ENCODE results near the gene SLC35E1.

SLC35E1 gene

GRCh38 chr19:16572332-16573211 is at the start of gene SLC35E1:
Gene SLC35E1, minus strand, starts transcription at chr19:16572415. Its CDS starts 51 bp downstream, at chr19:16572364.
- peak; percentile 83 for DNase-seq

DNA sequence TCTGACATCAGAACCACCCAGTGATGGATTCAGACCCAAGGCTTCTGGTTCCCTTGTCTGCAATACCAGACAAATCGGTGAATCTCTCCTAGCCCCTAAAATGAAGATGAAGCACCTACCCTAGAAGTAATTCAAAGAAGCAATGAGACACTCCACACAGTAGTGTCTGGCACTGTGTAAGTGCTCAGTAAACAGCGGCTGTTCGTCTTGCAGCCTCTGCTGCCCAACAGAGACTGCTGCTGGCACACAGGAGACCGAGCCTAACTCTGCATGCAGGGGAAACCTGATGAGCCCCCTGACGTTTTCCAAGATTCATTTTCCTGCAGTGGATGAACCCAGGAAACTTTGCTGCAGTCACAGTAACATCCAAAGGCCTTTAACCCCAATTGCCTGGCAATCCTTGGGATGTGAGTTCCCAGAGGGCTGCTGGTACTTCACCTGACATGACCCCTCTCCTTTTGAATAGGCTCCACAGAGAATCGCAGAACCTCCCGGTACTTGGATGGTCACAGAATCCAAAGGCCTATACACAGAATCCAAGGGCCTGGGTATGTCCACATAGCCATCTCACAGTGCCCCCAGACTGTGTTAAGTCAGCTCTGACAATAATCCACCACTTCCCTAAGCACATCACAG is 49.1 kb upstream of the SLC35E1 start:
- no peak for DNase-seq

- no peak for DNase-seq
These were observed 48.4 kb upstream of the SLC35E1 start for GRCh38 chr19:16620584-16620983.

DNA sequence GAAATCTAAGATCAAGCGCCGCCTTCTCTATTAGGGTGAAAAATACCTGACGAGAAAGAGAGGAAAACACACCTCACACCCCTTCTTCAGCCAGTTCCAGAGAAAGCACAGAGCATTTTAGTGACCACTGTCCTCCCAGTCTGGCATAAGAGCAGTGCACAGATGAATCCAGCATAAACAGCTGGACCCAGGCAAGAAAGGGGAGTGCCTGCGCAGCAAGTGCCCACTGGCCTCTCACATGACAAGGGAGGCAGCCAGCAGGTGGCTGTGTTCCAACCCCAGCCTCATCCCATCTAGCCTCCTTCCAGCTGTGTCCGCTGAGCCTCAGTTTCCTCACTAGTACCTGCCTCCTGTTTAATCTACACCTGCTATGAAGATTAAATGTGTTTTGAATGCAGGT is 47.8 kb upstream of the SLC35E1 start:
- no peak for DNase-seq

- DNase-seq = no peak
These were observed 47.2 kb upstream of the SLC35E1 start for GRCh38 chr19:16619457-16619856.

DNA sequence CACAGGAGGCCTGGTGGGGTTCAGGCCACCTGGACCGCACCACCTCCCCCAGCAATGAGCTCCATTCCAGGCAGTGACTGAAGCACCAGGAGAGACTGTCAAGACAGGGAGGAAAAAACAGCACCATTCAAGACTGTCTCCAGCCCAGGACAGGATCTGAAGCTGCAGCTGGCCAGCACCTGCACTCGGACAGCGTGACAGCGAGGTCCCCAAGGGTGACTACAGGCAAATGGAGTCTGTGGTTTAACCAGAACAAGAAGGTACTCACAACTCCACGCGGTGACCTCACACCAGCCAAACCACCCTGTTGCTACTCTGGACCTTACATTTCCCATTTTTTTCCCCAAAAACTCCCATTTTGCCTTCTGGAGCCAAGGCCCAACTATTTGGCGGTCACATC is 46.0 kb upstream of the SLC35E1 start:
- no peak for DNase-seq

- DNase-seq = no peak
These were observed 43.6 kb upstream of the SLC35E1 start for GRCh38 chr19:16615808-16616207.

DNA sequence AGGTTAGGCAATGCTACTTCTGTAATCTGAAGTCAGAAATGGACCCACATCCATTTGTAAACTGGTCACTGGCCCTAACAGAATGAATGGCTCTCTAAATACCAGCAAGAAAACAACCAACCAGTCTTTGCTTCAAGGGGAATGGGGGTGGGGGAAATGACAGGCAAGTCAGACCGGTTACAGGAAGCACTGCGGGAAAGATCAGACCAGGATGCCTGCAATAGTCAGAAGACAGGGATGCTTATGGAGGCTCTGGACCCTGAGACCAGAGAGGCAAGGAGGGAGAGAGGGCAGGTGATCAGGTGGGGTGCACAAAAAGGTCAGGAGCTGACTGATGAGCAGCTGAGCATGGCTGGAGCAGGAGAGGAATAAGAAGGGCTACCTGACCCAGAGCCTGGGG is 42.7 kb upstream of the SLC35E1 start:
- no peak for DNase-seq

- no peak for DNase-seq
These were observed 41.6 kb upstream of the SLC35E1 start for GRCh38 chr19:16613841-16614240.

DNA sequence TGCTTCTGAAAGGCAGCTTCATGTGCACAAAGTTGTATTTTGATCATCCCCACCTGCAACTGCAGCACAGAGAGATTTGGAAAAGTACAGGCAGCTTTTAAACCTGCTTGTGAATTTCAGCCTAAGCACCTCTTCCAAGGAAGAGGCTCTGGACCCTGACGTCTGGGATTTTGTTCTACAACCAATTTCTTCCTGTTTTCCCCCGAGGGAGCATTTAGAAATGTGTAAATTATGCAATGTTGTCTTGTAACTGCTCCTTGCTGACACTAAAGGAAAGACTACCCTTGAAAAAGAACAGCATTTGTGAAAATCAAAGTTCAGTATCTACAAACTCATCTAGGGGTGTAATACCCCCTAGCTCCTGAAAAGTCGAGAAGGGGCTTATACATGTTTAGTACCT is 40.4 kb upstream of the SLC35E1 start:
- DNase-seq = peak; percentile 32

DNA sequence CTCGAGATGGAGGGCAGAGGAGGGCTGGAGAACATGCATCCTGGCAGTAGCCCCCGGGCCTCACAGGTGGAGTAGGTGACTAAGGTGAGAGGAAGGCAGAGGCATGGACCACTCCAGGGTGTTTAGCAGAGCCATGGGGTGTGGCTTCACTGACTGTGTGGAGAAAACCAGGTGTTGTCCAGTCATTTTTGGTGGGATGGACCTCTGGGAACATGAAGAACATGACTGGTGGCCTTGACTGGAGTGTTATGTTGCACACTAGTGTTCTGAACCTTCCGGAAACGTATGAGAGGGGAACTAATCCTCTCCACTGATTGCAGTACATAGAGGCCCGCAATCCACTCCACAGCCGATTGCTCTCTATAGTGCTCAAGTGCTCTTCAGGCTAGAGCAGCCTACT is 38.9 kb upstream of the SLC35E1 start:
- no peak for DNase-seq

- no peak for DNase-seq
These were observed 37.4 kb upstream of the SLC35E1 start for GRCh38 chr19:16609511-16610200.

GRCh38 chr19:16608290-16608739 is 36.1 kb upstream of the SLC35E1 start:
- no peak for DNase-seq

DNA sequence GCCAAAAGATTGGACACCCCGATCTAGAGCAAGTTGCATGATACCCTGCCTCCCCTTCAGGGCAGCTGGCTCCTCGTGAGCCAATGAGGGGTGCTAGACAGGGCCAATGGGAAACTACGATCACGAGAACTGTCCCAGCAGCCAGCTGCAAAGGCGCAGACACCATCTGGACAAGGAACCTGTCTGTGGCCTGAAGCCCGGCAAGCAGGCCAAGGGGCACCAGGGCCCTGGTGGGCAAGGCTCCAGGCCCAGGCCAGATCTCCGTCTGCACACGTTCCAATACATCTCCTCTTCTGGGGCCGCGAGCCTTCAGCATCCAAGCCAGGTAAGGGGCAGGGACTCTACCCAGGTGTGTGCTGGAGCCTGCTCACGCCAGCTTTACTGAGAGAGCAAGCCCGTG is 35.6 kb upstream of the SLC35E1 start:
- DNase-seq = no peak

DNA sequence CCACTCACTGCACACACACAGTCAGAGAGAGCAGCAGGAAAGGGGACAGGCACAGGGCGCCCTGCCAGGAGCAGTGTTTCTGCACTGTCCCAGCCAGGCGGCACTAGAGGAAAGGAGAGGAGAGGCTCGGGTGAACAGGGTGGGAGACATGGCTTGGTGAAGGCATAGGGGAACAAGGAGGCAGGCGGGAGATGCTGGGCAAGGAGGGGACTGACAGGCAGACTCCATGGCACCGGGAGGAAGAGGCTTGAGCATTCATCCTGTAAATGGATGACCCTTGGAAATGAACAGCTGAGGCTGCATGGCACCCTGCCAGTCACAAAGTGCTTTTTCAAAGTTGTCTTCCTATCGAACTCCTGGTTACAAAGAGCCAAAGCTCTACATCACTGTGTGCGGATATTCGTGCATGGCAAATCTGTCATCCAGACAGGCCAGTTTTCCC is 33.4 kb upstream of the SLC35E1 start:
- DNase-seq = no peak

DNA sequence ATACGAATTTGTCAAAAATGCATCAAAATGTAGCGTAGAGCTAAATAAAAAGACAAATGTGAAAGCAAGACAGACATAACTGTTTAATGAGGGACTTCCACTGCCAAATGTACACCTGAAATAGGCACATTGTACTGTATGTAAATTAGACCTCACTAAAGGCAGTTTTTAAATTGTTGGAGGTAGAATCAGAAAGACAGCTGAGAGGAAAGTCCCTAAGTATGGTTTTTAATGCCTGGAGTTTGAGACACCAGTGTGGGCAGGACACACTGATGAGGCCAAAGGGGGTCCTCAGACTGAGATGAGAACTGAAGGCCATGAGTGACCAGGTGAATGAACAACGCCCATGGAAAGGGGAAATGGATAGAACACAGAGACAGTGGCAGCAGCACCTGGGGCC is 32.9 kb upstream of the SLC35E1 start:
- DNase-seq = no peak

GRCh38 chr19:16604615-16605014 is 32.4 kb upstream of the SLC35E1 start:
- no peak for DNase-seq

DNA sequence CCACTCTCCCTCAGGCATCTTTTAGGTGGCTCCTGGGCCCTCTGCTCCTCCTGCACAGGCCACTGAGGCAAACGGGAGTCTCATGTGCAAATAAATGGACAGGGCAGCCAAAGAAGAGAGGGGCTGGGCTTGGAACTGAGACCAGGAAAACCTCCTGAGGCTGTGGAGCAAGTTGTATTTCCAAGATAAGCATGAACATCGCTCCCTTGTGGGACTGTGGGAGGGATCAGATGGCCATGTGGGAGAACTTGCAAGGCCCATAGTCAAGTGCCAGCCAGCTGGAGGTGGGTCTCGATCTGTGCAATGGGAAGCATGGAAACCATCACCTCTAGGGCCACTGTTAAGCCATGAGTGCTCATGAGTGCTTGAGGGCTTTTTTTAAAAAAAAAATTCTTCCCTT is 30.9 kb upstream of the SLC35E1 start:
- no peak for DNase-seq

DNA sequence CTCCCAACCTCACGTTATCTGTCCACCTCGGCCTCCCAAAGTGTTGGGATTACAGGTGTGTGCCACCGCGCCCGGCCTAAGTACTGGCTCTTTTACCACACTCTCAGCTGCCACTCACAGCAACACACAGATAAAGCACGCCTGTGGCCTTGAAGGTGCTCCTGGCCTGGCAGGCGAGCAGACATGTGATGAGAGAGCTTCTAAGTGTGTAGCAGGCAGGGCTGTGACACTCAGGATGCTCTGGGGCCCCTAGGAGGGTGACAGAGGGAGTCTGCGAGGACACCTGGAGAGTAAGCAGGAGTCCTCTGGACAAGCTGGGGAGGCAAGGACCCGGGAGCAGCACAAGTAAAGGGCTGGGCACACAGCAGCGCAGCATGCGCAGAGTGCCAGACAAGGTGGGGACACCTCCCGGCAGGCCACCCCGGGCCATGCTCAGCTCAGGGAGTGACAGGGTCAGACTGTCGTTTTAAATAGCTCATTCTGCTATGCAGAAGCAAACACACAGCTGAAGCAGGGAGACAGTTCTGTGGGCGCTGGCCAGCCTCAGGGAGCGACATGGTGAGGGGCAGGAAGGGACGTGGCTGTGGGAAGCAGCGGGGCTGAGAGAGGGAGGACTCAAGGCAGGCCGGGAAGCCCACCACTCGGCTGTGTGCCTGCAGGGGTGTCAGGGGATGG is 29.3 kb upstream of the SLC35E1 start:
- no peak for DNase-seq

DNA sequence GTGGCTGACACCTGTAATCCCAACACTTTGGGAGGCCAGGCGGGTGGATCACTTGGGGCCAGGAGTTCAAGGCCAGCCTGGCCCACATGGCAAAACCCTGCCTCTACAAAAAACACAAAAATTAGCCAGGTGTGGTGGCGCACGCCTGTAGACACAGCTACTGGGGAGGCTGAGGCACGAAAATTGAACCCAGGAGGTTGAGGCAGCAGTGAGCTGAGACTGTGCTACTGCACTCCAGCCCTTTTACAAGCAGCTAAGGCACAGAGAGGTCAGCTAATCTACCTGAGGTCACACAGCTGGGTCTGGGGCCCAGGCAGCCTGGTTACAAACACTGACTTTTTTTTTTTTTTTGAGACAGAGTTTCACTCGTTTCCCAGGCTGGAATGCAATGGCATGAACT is 28.6 kb upstream of the SLC35E1 start:
- DNase-seq = no peak

DNA sequence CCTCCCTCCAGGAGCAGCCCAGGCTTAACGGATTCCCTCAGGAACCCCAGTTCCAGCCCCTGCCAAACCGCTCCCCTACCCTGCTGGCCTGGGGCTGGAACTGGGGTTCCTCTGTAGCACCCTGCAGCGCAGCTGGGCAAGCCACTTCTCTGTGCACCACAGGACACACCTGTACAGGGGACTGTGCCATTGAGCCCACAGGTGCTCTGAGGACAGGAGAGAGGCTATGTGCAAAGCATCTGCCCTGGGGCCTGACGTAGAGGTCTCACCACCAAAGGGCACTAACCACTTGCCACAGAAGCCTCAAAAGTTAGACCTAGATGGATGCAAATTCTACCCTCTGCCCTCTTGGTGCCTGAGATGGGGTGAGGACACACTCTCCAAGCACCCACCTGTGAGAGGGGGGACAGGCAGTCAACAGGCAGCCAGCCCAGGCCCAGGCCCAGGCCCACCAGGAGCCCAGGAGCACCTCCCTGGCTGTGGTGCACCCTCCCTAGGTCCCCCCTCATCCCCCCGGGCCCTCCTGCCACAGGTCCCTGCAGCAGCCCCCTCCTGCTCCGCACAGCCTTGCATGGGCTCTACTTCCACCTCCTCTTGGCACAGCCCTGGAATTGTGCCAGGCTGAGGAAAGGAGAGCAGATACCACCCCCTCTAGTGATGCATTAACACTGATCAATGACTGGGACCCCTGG is 27.6 kb upstream of the SLC35E1 start:
- no peak for DNase-seq

- DNase-seq = no peak
These were observed 26.6 kb upstream of the SLC35E1 start for GRCh38 chr19:16598848-16599247.

GRCh38 chr19:16596399-16596798 is 24.2 kb upstream of the SLC35E1 start:
- no peak for DNase-seq

Data from GF-D8 (cell line).